Activated naive CD4-positive, alpha-beta T cell treated with anti-CD3 and anti-CD28 coated beads for 36 hours (primary cell): ENCODE measurements around the gene VSTM2B. TPM values are rescaled to one million over a fixed set of nuclear protein-coding genes. Genes with fewer than 3 reads are reported as not detected.

ENCODE experiments used
- CTCF ChIA-PET: fragments of 350-600 bp; sonication (Branson Sonifier 250); formaldehyde crosslinking; loops from one replicate; lab custom pipeline; 2021; ENCODE audit warnings: antibody characterized with exemption; lab: Charles Lee
- DNase-seq: peaks from one replicate; pipeline ENCODE4 v3.0.0-alpha.2; 2020
- H3K27ac Mint-ChIP-seq: one replicate; pipeline ENCODE4 v1.8.0; 2021; ENCODE audit warnings: mild to moderate bottlenecking, mixed read lengths
- H3K27me3 Mint-ChIP-seq: one replicate; pipeline ENCODE4 v1.8.0; 2021; ENCODE audit warnings: low read depth, mixed read lengths
- H3K36me3 Mint-ChIP-seq: one replicate; pipeline ENCODE4 v1.8.0; 2021; ENCODE audit warnings: low read depth, mixed read lengths
- H3K4me1 Mint-ChIP-seq: one replicate; pipeline ENCODE4 v1.8.0; 2021; ENCODE audit warnings: low read depth, mixed read lengths
- H3K4me3 Mint-ChIP-seq: one replicate; pipeline ENCODE4 v1.8.0; 2021; ENCODE audit warnings: mild to moderate bottlenecking, moderate library complexity, mixed read lengths
- H3K9me3 Mint-ChIP-seq: one replicate; pipeline ENCODE4 v1.8.0; 2021; ENCODE audit warnings: mixed read lengths
- intact Hi-C: fragments of 100-400 bp; cut with micrococcal nuclease; formaldehyde crosslinking; loops from one replicate; pipeline ENCODE4 v1.15.1; 2023
- total RNA-seq, 2 experiments: library from RNA; stranded (reverse); gene quantifications; one replicate each; pipeline ENCODE4 v1.2.3, GENCODE V29; 2021

VSTM2B gene
- total RNA-seq, 2 experiments from 2014 or later, result not detected

DNA sequence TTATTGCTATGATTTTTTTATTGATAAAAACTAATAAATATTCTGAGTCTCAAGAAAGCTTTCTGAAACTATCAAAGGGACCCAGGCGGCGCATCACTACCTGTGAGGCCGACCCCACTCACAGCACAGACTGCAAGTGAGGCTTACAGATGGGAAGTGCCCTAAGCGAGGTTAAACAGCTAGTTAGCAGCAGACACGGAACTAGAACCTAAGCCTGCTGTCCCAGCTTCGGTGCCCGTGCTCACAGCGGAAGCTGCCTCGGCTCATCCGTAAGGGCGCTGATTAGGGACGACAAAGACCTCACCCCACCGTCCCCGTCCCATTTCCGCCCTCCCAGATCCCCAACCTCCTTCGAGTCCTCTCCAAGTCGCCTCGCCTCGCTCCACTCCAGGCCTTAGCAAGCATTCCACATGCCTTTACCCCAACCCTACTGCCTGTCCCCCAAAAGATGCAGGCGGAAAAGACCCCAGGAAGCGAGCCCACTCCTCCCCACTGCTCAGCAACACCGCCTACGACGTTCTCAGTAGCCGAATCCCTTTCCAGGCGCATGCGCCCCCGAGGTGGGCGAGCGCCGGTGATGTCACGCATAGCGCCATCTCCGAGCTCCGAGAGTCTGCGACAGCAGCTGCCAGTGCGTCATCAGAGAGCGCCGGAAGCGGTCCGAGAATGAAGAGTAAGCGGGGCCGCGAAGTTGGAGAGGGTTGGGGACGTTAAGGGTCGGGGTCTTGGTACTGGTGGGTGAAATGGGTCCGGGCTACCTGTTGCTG lies 80.0 kb downstream of the VSTM2B start, which contains the start of gene POP4:
TSS of gene POP4 (plus strand) at position 631 of the 767 bp plus-strand sequence. CDS start at position 667, 36 bp downstream.
- intact Hi-C loops, result loop anchor here (1.0 to 10.0 kb wide), 12 partner anchors 19 to 1814 kb away; partner anchors contain the start of genes PLEKHF1, UQCRFS1 and URI1
- Mint-ChIP-seq H3K4me1 (peaks cover 26% of the 10 kb centered on the region), H3K9me3 (no peaks in the 10 kb centered on the region), H3K4me3 (peak within 1 kb of the TSS; percentile 100), H3K27me3 (no peaks in the 10 kb centered on the region), H3K36me3 (peaks cover 11% of the 10 kb centered on the region), H3K27ac (peak within 1 kb of the TSS; percentile 100)
- CTCF ChIA-PET, result interaction anchor here (0.5 to 6.9 kb wide), 13 partner anchors 14 to 343 kb away, joined by 3 to 102 read pairs (median 5); partner anchors contain the start of gene PLEKHF1
- DNase-seq, result peak; percentile 99

DNA sequence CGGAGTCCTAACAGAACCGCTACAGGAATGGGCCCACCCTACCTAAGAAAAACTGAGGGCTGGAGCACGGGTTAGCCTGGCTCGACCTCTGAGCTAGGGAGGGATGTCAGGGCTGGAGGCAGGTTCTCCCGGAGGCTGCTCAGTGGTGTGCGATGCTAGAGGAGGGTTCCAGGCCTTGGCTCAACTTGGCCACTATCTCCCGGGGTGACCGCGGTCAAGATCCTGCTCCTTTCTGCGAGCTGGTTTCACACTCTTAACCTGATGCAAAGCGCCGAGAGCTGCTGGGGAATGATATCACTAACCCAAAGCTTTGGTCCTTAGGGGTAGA lies 80.6 kb downstream of the VSTM2B start:
- Mint-ChIP-seq H3K27me3 (no peaks in the 10 kb centered on the region), H3K4me1 (peaks cover 29% of the 10 kb centered on the region), H3K4me3 (peak overlapping the region; percentile 100), H3K36me3 (peaks cover 13% of the 10 kb centered on the region), H3K27ac (peak overlapping the region; percentile 100), H3K9me3 (no peaks in the 10 kb centered on the region)
- DNase-seq, result no peak
- CTCF ChIA-PET, result interaction anchor here (0.5 to 6.9 kb wide), 15 partner anchors 13 to 412 kb away, joined by 3 to 102 read pairs (median 5); partner anchors contain the start of gene PLEKHF1
- intact Hi-C loops, result loop anchor here (1.0 to 10.0 kb wide), 12 partner anchors 19 to 1814 kb away; partner anchors contain the start of genes PLEKHF1, UQCRFS1 and URI1

DNA sequence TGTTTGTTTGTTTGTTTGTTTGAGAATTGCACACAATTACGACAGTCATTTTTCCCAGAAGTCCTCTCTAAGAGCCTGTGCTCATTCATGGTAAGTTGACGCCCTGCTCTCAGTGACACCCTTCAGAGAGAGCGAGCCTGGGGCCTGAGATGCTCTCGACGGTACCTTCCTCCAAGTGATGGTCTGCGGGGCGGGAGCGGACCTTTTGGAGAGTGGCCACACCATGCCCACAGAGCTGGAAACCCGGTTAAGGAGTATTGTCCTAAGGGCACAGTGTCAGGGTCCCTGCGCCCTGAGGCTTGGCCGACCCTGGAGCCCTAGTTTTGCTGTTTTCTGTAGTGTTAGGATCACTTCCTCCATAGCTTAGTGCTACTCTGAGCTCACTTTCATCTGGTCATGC lies 83.8 kb downstream of the VSTM2B start:
- peaks cover 33% of the 10 kb centered on the region for H3K36me3 Mint-ChIP-seq
- H3K27ac Mint-ChIP-seq, result no peak overlapping the region
- H3K9me3 Mint-ChIP-seq, result no peaks in the 10 kb centered on the region
- no peak overlapping the region for H3K4me3 Mint-ChIP-seq
- H3K27me3 Mint-ChIP-seq, result no peaks in the 10 kb centered on the region
- no peak for DNase-seq
- intact Hi-C loops, result loop anchor here (1.0 to 10.0 kb wide), 7 partner anchors 59 to 1817 kb away; no protein-coding TSS in a partner anchor
- CTCF ChIA-PET, result interaction anchor here (0.9 to 6.9 kb wide), 16 partner anchors 9 to 112 kb away, joined by 3 to 147 read pairs (median 12); partner anchors contain the start of genes C19orf12 and PLEKHF1
- H3K4me1 Mint-ChIP-seq, result peaks cover 27% of the 10 kb centered on the region

DNA sequence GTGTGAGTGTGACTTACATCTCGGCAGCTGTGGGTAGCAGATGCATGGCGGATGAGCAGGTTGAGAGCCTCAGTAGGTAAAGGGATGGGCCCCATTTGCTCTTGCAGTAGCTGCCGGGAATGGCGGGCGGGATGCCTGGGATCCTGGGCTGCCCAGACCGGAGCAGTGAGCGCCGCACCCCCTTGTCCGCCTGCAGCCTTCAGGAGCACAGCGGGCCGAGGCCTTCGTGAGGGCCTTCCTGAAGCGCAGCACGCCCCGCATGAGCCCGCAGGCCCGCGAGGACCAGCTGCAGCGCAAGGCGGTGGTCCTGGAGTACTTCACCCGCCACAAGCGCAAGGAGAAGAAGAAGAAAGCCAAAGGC lies 84.4 kb downstream of the VSTM2B start:
- peaks cover 24% of the 10 kb centered on the region for H3K4me1 Mint-ChIP-seq
- intact Hi-C loops, result loop anchor here (1.0 kb wide), 3 partner anchors 58 to 106 kb away; no protein-coding TSS in a partner anchor
- no peak overlapping the region for H3K27ac Mint-ChIP-seq
- no peak for DNase-seq
- no peaks in the 10 kb centered on the region for H3K27me3 Mint-ChIP-seq
- CTCF ChIA-PET, result interaction anchor here (0.6 to 6.9 kb wide), 31 partner anchors 10 to 393 kb away, joined by 3 to 147 read pairs (median 5); partner anchors contain the start of genes C19orf12 and PLEKHF1
- peaks cover 33% of the 10 kb centered on the region for H3K36me3 Mint-ChIP-seq
- H3K9me3 Mint-ChIP-seq, result no peaks in the 10 kb centered on the region
- no peak overlapping the region for H3K4me3 Mint-ChIP-seq

DNA sequence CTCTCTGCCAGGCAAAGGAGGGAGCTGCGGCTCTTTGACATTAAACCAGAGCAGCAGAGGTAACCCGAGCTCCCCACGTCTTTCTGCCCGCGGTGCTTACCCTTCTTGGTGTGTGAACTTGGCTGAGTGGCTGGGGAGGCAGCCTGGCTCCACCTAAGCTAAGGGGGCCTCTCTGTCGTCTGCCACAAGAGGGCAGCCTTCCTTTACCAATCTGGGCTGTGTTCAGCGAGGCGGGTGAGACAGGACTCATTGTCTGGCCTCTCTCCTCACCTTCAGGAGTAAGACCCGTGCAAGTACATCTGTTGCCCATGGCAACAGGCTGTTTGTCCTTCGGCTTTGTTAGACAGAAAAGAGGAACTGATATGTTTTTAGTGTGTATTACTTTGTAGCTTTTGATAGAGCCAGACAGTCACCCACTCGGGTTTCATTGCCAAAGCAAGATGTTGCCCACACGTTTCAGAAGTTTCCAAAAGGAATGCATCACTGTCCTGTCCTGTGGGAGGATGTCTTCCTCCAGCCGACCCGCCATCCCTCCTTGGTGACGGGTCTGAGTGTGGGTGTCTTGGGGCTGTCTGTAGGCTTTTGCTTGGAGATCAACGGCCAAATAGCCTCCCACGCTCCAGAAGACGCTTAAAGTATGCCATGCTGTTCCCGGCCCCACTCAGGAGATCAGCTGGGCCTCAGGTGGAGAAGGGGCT lies 84.9 kb downstream of the VSTM2B start:
- Mint-ChIP-seq H3K27me3 (no peaks in the 10 kb centered on the region), H3K36me3 (peaks cover 38% of the 10 kb centered on the region), H3K27ac (no peak overlapping the region), H3K4me1 (peaks cover 24% of the 10 kb centered on the region), H3K4me3 (no peak overlapping the region), H3K9me3 (no peaks in the 10 kb centered on the region)
- CTCF ChIA-PET, result interaction anchor here (0.6 to 6.9 kb wide), 33 partner anchors 10 to 393 kb away, joined by 3 to 147 read pairs (median 5); partner anchors contain the start of genes C19orf12 and PLEKHF1
- peak; percentile 92 for DNase-seq
- intact Hi-C loops, result loop anchor here (1.0 kb wide), 3 partner anchors 58 to 106 kb away; no protein-coding TSS in a partner anchor

DNA sequence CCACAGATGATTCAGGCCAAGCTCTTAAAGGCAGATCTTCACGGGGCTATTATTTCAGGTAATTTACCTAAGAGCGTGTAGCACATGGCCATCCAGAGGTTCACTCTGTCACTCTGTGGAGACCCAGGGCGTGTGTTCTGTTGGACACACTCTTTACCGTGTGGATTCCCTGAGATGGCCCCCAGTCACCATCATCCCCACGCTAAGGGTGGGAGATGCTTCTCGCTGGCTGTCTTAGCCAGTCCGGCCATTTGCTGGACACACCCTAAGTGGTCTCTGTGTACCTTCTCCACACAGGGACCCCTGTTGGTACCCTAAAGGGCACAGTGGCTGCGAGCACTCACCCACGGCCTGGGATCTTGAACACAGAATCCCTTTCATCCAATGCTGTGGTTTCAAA lies 86.3 kb downstream of the VSTM2B start:
- H3K9me3 Mint-ChIP-seq, result no peaks in the 10 kb centered on the region
- no peak for DNase-seq
- intact Hi-C loops, result no loop called here
- no peaks in the 10 kb centered on the region for H3K27me3 Mint-ChIP-seq
- peaks cover 13% of the 10 kb centered on the region for H3K4me1 Mint-ChIP-seq
- H3K4me3 Mint-ChIP-seq, result no peak overlapping the region
- H3K27ac Mint-ChIP-seq, result no peak overlapping the region
- CTCF ChIA-PET, result interaction anchor here (0.6 to 6.9 kb wide), 11 partner anchors 9 to 915 kb away, joined by 4 to 147 read pairs (median 21); partner anchors contain the start of genes C19orf12 and PLEKHF1
- peaks cover 39% of the 10 kb centered on the region for H3K36me3 Mint-ChIP-seq

DNA sequence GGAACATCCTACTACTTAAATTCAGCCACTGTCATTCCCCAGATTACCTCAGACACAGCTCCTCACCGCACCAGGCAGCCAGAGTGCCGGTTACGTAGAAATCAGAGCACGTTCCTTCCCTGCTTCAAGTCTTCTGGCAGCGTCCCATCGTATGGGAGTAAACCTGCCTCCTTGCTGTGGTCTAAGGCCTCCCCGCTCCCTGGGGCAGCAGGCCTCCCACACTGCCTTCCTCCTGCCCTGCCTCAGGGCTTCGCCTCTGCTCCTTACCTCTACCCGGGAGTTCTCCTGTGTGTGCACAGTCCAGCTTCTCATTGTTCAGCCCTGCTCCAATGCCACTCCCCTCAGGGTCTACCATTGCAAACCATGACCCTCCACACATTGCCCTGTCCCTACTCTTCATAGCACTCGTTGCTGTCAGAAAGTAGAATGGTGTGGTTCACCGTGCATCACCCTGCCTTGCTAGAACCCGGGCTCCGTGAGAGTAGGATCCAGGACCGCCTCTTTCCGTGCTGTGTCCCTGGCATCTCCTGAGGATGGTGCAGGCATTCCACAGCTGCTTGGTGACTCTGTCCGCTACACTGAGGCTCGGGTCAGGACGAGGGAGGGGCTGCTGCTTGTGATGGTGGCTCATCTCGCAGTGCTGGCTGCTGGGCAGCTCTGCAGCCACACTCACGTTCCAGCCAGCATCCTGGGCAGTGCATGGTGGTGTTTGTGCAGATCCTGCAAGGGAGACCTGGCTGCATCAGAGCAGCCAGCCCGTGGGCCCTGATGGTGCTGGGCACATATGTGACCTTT lies 87.2 kb downstream of the VSTM2B start:
- Mint-ChIP-seq H3K4me1 (peaks cover 9% of the 10 kb centered on the region), H3K4me3 (no peak overlapping the region), H3K27me3 (no peaks in the 10 kb centered on the region), H3K36me3 (peaks cover 40% of the 10 kb centered on the region), H3K9me3 (no peaks in the 10 kb centered on the region), H3K27ac (no peak overlapping the region)
- no peak for DNase-seq
- CTCF ChIA-PET, result interaction anchor here (0.8 to 6.8 kb wide), 4 partner anchors 15 to 102 kb away, joined by 3 to 147 read pairs (median 58); partner anchors contain the start of gene C19orf12
- intact Hi-C loops, result no loop called here

DNA sequence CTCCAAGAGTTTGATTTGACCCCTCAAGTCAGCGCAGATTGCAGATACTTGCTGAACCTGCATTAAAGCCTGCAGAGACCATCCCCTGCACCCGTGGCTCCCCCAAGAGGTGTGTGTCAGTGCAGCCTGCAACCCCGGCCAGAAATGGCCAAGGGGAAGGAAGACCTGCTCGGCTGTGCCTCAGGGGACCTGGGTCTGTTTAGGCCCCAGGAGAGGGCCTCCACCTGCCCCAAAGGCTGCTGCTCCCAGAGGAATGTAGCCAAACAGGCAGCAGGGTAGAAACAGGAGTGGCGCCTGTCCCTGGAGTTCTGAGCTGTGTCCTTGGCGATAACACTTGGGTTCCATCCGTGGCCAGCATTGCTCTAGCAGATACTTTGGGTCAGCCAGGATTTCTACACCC lies 88.3 kb downstream of the VSTM2B start:
- Mint-ChIP-seq H3K36me3 (peaks cover 39% of the 10 kb centered on the region), H3K4me3 (no peak overlapping the region), H3K4me1 (peaks cover 6% of the 10 kb centered on the region), H3K27me3 (no peaks in the 10 kb centered on the region), H3K9me3 (no peaks in the 10 kb centered on the region), H3K27ac (no peak overlapping the region)
- intact Hi-C loops, result no loop called here
- DNase-seq, result no peak
- CTCF ChIA-PET, result interaction anchor here (1.4 to 6.8 kb wide), 3 partner anchors 78 to 102 kb away, joined by 4 to 147 read pairs (median 82); partner anchors contain the start of gene C19orf12

Other genes with a start within 250 kb of the VSTM2B start
- 10 to 100 TPM; 79.5 to 83.3 TPM for gene POP4, start 80.3 kb downstream of the VSTM2B start, total RNA-seq
- 10 to 100 TPM; 20.7 to 21.0 TPM for gene PLEKHF1, start 139.5 kb downstream of the VSTM2B start, total RNA-seq
- 10 to 100 TPM; 21.6 to 24.3 TPM for gene C19orf12, start 189.3 kb downstream of the VSTM2B start, total RNA-seq